HEK293 (cell line): ENCODE data around the gene PCDHA9.
"Not testable (repeated sequence)": the region's sequence is repeated elsewhere in the genome, so short reads cannot be mapped to it uniquely, and the experiment has no call there.

Experiments used
- CTCF ChIA-PET: fragments of 350-600 bp; formaldehyde crosslinking; extraction: SDS; loops from one replicate; lab custom pipeline; 2021; ENCODE audit warnings: antibody characterized with exemption; lab: Yijun Ruan, JAX
- POLR2A ChIA-PET: fragments of 300-600 bp; formaldehyde crosslinking; extraction: SDS; loops from one replicate; lab custom pipeline; 2020; ENCODE audit warnings: antibody characterized with exemption, inconsistent platforms; lab: Yijun Ruan, JAX
- H3K27ac ChIP-seq: fragments of 200-500 bp; sonication (Bioruptor generic); 2 replicates; pipeline ENCODE4 v1.5.1; 2014; ENCODE audit warnings: low read depth, low read length, control low read depth, inconsistent platforms; ENCODE audit errors: extremely low read depth
- H3K36me3 ChIP-seq, 2 experiments: fragments of 200-500 bp in 1 of 2; sonication (Bioruptor generic) in 1 of 2; 1 replicate in 1 of 2; 2 replicates in 1 of 2; pipeline ENCODE4 v1.5.1; 2014 to 2017; ENCODE audit warnings: inconsistent platforms in 2 of 2, low read length in 2 of 2; ENCODE audit not compliant: control insufficient read depth in 2 of 2, insufficient read depth in 1 of 2
- H3K4me1 ChIP-seq: fragments of 200-500 bp; sonication (Bioruptor generic); 2 replicates; pipeline ENCODE4 v1.5.1; 2014; ENCODE audit warnings: mild to moderate bottlenecking, low read length, inconsistent platforms; ENCODE audit not compliant: control insufficient read depth, insufficient read depth
- H3K4me3 ChIP-seq: 2 replicates; pipeline ENCODE4 v1.5.1; 2011; ENCODE audit warnings: low read depth, mild to moderate bottlenecking, control low read depth, low read length, moderate library complexity
- H3K9me3 ChIP-seq: fragments of 200-500 bp; sonication (Bioruptor generic); 2 replicates; pipeline ENCODE4 v1.5.1; 2014; ENCODE audit warnings: low read depth, low read length, inconsistent platforms; ENCODE audit not compliant: control insufficient read depth, insufficient read depth
- BCL11A ChIP-seq: fragments of 450-650 bp; formaldehyde crosslinking; IDR thresholded peaks from 2 replicates; pipeline ENCODE4 v1.5.1; 2016; ENCODE audit warnings: low read depth, missing biosample characterization, missing genetic modification characterization
- KLF10 ChIP-seq: fragments of 450-650 bp; IDR thresholded peaks from 2 replicates; pipeline ENCODE4 v1.5.1; 2018; ENCODE audit warnings: missing biosample characterization, mild to moderate bottlenecking, missing genetic modification characterization
- SP7 ChIP-seq: fragments of 450-650 bp; formaldehyde crosslinking; IDR thresholded peaks from 2 replicates; pipeline ENCODE4 v1.5.1; 2016; ENCODE audit warnings: missing biosample characterization, missing genetic modification characterization
- ZBTB21 ChIP-seq: fragments of 450-650 bp; formaldehyde crosslinking; IDR thresholded peaks from 2 replicates; pipeline ENCODE4 v1.5.1; 2017; ENCODE audit warnings: missing biosample characterization, missing genetic modification characterization
- ZBTB6 ChIP-seq: fragments of 450-650 bp; formaldehyde crosslinking; IDR thresholded peaks from 2 replicates; pipeline ENCODE4 v1.5.1; 2017; ENCODE audit warnings: missing biosample characterization, missing genetic modification characterization
- ZNF175 ChIP-seq: fragments of 450-650 bp; formaldehyde crosslinking; IDR thresholded peaks from 2 replicates; pipeline ENCODE4 v1.5.1; 2016; ENCODE audit warnings: missing biosample characterization, missing genetic modification characterization
- ZNF2 ChIP-seq: fragments of 450-650 bp; formaldehyde crosslinking; IDR thresholded peaks from 2 replicates; pipeline ENCODE4 v1.5.1; 2016; ENCODE audit warnings: missing biosample characterization, missing genetic modification characterization
- ZNF211 ChIP-seq: fragments of 450-650 bp; formaldehyde crosslinking; IDR thresholded peaks from 2 replicates; pipeline ENCODE4 v1.5.1; 2016; ENCODE audit warnings: low read depth, missing biosample characterization, missing genetic modification characterization
- ZNF214 ChIP-seq: fragments of 450-650 bp; formaldehyde crosslinking; IDR thresholded peaks from 2 replicates; pipeline ENCODE4 v1.5.1; 2017; ENCODE audit warnings: missing biosample characterization, mild to moderate bottlenecking, missing genetic modification characterization, borderline replicate concordance
- ZNF311 ChIP-seq: fragments of 450-650 bp; formaldehyde crosslinking; IDR thresholded peaks from 2 replicates; pipeline ENCODE4 v1.5.1; 2017; ENCODE audit warnings: missing biosample characterization, missing genetic modification characterization, borderline replicate concordance
- ZNF354C ChIP-seq: fragments of 450-650 bp; formaldehyde crosslinking; IDR thresholded peaks from 2 replicates; pipeline ENCODE4 v1.5.1; 2016; ENCODE audit warnings: missing biosample characterization, missing genetic modification characterization, low read depth, borderline replicate concordance
- ZNF404 ChIP-seq: fragments of 450-650 bp; formaldehyde crosslinking; IDR thresholded peaks from 2 replicates; pipeline ENCODE4 v1.5.1; 2017; ENCODE audit warnings: missing biosample characterization, missing genetic modification characterization
- ZNF501 ChIP-seq: fragments of 450-650 bp; formaldehyde crosslinking; IDR thresholded peaks from 2 replicates; pipeline ENCODE4 v1.5.1; 2016; ENCODE audit warnings: missing biosample characterization, missing genetic modification characterization
- ZNF529 ChIP-seq: fragments of 450-650 bp; formaldehyde crosslinking; IDR thresholded peaks from 2 replicates; pipeline ENCODE4 v1.5.1; 2017; ENCODE audit warnings: missing genetic modification characterization, missing biosample characterization; ENCODE audit not compliant: insufficient replicate concordance
- ZNF544 ChIP-seq: fragments of 450-650 bp; formaldehyde crosslinking; IDR thresholded peaks from 2 replicates; pipeline ENCODE4 v1.5.0; 2017; ENCODE audit warnings: missing biosample characterization, missing genetic modification characterization
- ZNF555 ChIP-seq: fragments of 450-650 bp; formaldehyde crosslinking; conservative IDR thresholded peaks from 2 replicates; pipeline ENCODE4 v1.5.1; 2017; ENCODE audit warnings: missing biosample characterization, mild to moderate bottlenecking, missing genetic modification characterization, inconsistent platforms
- ZNF585B ChIP-seq: fragments of 450-650 bp; formaldehyde crosslinking; IDR thresholded peaks from 2 replicates; pipeline ENCODE4 v1.5.1; 2016; ENCODE audit warnings: missing biosample characterization, missing genetic modification characterization
- ZNF626 ChIP-seq: fragments of 450-650 bp; sonication (Bioruptor Pico); formaldehyde crosslinking; IDR thresholded peaks from 2 replicates; pipeline ENCODE4 v1.5.1; 2018; ENCODE audit warnings: missing biosample characterization, missing genetic modification characterization, inconsistent platforms
- ZNF654 ChIP-seq: fragments of 450-650 bp; formaldehyde crosslinking; IDR thresholded peaks from 2 replicates; pipeline ENCODE4 v1.5.1; 2016; ENCODE audit warnings: low read depth, missing biosample characterization, missing genetic modification characterization
- ZNF658 ChIP-seq: fragments of 450-650 bp; formaldehyde crosslinking; IDR thresholded peaks from 2 replicates; pipeline ENCODE4; 2016; ENCODE audit warnings: missing biosample characterization, missing genetic modification characterization
- ZNF747 ChIP-seq: fragments of 450-650 bp; formaldehyde crosslinking; IDR thresholded peaks from 2 replicates; pipeline ENCODE4 v1.5.1; 2016; ENCODE audit warnings: missing biosample characterization, missing genetic modification characterization
- ZNF768 ChIP-seq: fragments of 450-650 bp; formaldehyde crosslinking; IDR thresholded peaks from 2 replicates; pipeline ENCODE4 v1.5.1; 2018; ENCODE audit warnings: missing biosample characterization, mild to moderate bottlenecking, missing genetic modification characterization
- ZSCAN18 ChIP-seq: fragments of 450-650 bp; formaldehyde crosslinking; IDR thresholded peaks from 2 replicates; pipeline ENCODE4 v1.5.1; 2016; ENCODE audit warnings: missing biosample characterization, missing genetic modification characterization
- TF ChIP-seq, protein P1 (sequence below): fragments of 450-650 bp; formaldehyde crosslinking; IDR thresholded peaks from 2 replicates; pipeline ENCODE4 v1.5.1; 2016; ENCODE audit warnings: missing biosample characterization, missing genetic modification characterization

PCDHA9 gene

GRCh38 chr5:140808889-140809291, 39.3 kb upstream of the PCDHA9 start:
- POLR2A ChIA-PET: no interaction called here
- Histone ChIP-seq H3K9me3 (no peaks in the 10 kb centered on the region), H3K36me3 (no peaks in the 10 kb centered on the region), H3K4me1 (no peaks in the 10 kb centered on the region), H3K27ac (no peak overlapping the region), H3K4me3 (no peak overlapping the region)
- TF ChIP-seq ZNF175 (tag by site-specific recombination) (no peak), ZNF768 (tag by site-specific recombination) (no peak)
- CTCF ChIA-PET: no interaction called here

- Histone ChIP-seq H3K27ac (no peak within 1 kb of the TSS), H3K4me3 (no peak within 1 kb of the TSS), H3K36me3 (no peaks in the 10 kb centered on the region), H3K9me3 (no peaks in the 10 kb centered on the region), H3K4me1 (no peaks in the 10 kb centered on the region)
- ChIA-PET POLR2A (no interaction called here), CTCF (interaction anchor here (0.6 to 2.3 kb wide), 18 partner anchors 12 to 1461 kb away, joined by 3 to 16 read pairs (median 4); partner anchors contain the start of gene PCDHA8)
- no peak for TF ChIP-seq ZNF404 (tag by site-specific recombination)
- TF ChIP-seq ZNF2 (tag by site-specific recombination): 0 out of 2 replicates have a peak, but pooled peaks have one; percentile 34
- TF ChIP-seq, all 188 proteins: peak for 1
Measured at GRCh38 chr5:140821375-140822280, 26.6 kb upstream of the PCDHA9 start, which contains the start of gene PCDHA5. Gene PCDHA5, plus strand, starts transcription at chr5:140821613.

DNA sequence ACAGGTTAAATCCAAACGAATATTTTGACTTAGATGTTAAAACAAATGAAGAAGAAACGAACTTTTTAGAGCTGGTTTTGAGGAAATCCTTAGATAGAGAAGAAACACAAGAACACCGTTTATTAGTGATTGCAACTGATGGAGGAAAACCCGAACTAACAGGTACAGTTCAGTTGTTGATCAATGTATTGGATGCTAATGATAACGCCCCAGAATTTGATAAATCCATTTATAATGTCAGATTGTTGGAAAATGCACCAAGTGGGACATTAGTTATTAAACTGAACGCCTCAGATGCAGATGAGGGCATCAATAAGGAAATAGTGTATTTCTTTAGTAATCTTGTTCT, 25.9 kb upstream of the PCDHA9 start:
- ChIA-PET CTCF (interaction anchor here (0.6 to 2.3 kb wide), 12 partner anchors 12 to 1461 kb away, joined by 3 to 16 read pairs (median 4); partner anchors contain the start of gene PCDHA8), POLR2A (no interaction called here)
- Histone ChIP-seq H3K9me3 (no peaks in the 10 kb centered on the region), H3K4me1 (no peaks in the 10 kb centered on the region), H3K27ac (no peak overlapping the region), H3K4me3 (no peak overlapping the region), H3K36me3 (no peaks in the 10 kb centered on the region)
- no peak for TF ChIP-seq ZBTB21
- TF ChIP-seq ZNF555 (tag by site-specific recombination): no peak
- TF ChIP-seq KLF10: no peak
- TF ChIP-seq ZNF501 (tag by site-specific recombination): no peak
- no peak for TF ChIP-seq ZNF658
- no peak for TF ChIP-seq ZBTB6 (tag by site-specific recombination)
- TF ChIP-seq, protein P1, sequence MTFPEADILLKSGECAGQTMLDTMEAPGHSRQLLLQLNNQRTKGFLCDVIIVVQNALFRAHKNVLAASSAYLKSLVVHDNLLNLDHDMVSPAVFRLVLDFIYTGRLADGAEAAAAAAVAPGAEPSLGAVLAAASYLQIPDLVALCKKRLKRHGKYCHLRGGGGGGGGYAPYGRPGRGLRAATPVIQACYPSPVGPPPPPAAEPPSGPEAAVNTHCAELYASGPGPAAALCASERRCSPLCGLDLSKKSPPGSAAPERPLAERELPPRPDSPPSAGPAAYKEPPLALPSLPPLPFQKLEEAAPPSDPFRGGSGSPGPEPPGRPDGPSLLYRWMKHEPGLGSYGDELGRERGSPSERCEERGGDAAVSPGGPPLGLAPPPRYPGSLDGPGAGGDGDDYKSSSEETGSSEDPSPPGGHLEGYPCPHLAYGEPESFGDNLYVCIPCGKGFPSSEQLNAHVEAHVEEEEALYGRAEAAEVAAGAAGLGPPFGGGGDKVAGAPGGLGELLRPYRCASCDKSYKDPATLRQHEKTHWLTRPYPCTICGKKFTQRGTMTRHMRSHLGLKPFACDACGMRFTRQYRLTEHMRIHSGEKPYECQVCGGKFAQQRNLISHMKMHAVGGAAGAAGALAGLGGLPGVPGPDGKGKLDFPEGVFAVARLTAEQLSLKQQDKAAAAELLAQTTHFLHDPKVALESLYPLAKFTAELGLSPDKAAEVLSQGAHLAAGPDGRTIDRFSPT (tag by site-specific recombination): no peak
- TF ChIP-seq BCL11A (tag by site-specific recombination): no peak
- no peak for TF ChIP-seq SP7 (tag by site-specific recombination)
- TF ChIP-seq ZNF529 (tag by site-specific recombination): no peak
- no peak for TF ChIP-seq ZNF654 (tag by site-specific recombination)
- TF ChIP-seq ZNF354C (tag by site-specific recombination): no peak
- no peak for TF ChIP-seq ZNF211 (tag by site-specific recombination)
- no peak for TF ChIP-seq ZNF311 (tag by site-specific recombination)
- TF ChIP-seq ZNF214 (tag by site-specific recombination): no peak
- TF ChIP-seq ZNF626: no peak
- no peak for TF ChIP-seq ZNF544 (tag by site-specific recombination)
- TF ChIP-seq ZNF585B (tag by site-specific recombination): no peak
- no peak for TF ChIP-seq ZSCAN18 (tag by site-specific recombination)
- no peak for TF ChIP-seq ZNF747

DNA sequence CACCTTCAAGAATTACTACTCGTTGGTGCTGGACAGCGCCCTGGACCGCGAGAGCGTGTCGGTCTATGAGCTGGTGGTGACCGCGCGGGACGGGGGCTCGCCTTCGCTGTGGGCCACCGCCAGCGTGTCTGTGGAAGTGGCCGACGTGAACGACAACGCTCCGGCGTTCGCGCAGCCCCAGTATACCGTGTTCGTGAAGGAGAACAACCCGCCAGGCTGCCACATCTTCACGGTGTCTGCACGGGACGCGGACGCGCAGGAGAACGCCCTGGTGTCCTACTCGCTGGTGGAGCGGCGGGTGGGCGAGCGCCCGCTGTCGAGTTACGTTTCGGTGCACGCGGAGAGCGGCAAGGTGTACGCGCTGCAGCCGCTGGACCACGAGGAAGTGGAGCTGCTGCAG, 25.2 kb upstream of the PCDHA9 start:
- H3K36me3 ChIP-seq, H3K4me3 ChIP-seq, H3K4me1 ChIP-seq, POLR2A ChIA-PET, H3K9me3 ChIP-seq, H3K27ac ChIP-seq: not testable (repeated sequence)
- CTCF ChIA-PET: interaction anchor here (0.6 kb wide), 1 partner anchor 257 kb away, joined by 3 read pairs; no protein-coding TSS in a partner anchor
